Coronary artery (tissue), 2 donors: ENCODE results near the gene APOB.
A peak's percentile ranks its signal among the peaks of the same experiment; 100 is the strongest.

Experiments used
- DNase-seq: peaks from one replicate; pipeline ENCODE4 v3.0.0-alpha.2; 2017; ENCODE audit warnings: low spot score
- H3K27ac ChIP-seq, 2 donors: fragments of 200-600 bp; sonication (generic); one replicate each; pipeline ENCODE4 v1.5.1; 2016 to 2019
- H3K4me3 ChIP-seq: fragments of 200-600 bp; sonication (generic); 2 replicates; pipeline ENCODE4 v1.5.1; 2016; ENCODE audit warnings: mild to moderate bottlenecking, moderate library complexity
- TF ChIP-seq, protein P1 (sequence below): fragments of 200-600 bp; sonication (generic); IDR thresholded peaks from one replicate; pipeline ENCODE4 v1.5.1; 2019; ENCODE audit warnings: antibody characterized with exemption

Gene APOB

DNA sequence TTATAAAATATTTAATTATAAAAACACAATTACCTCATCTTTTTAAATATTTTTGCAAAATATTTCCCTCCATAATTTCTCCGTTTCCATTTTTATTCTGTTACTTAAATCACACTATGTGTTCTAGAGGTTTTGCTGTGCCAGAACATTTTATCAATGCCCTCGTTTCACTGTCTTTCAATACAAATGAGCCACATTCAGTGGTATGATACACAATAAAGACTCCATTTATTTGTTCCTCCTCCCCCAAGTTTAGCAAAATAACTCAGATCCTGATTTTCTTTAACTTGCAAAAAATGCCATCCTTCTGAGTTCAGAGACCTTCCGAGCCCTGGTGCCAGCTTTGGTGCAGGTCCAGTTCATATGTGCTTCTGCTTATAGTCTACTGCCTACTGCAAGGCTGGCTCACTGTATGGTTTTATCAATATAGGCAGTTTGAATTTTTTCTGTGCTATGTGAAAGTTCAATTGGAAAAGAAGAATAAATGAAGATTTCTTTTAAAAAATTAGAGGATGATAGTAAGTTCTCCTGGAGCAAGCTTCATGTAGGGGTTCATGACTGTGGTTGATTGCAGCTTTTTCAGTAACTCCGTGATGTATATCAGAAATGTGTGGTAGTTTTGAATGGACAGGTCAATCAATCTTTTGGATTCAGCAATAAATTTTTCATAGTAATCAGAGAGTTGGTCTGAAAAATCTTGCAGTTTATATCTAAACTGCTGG, 42.5 kb downstream of the APOB start:
- Histone ChIP-seq H3K4me3 (no peak overlapping the region), H3K27ac (no peak overlapping the region)
- TF ChIP-seq, protein P1, sequence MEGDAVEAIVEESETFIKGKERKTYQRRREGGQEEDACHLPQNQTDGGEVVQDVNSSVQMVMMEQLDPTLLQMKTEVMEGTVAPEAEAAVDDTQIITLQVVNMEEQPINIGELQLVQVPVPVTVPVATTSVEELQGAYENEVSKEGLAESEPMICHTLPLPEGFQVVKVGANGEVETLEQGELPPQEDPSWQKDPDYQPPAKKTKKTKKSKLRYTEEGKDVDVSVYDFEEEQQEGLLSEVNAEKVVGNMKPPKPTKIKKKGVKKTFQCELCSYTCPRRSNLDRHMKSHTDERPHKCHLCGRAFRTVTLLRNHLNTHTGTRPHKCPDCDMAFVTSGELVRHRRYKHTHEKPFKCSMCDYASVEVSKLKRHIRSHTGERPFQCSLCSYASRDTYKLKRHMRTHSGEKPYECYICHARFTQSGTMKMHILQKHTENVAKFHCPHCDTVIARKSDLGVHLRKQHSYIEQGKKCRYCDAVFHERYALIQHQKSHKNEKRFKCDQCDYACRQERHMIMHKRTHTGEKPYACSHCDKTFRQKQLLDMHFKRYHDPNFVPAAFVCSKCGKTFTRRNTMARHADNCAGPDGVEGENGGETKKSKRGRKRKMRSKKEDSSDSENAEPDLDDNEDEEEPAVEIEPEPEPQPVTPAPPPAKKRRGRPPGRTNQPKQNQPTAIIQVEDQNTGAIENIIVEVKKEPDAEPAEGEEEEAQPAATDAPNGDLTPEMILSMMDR: no peak
- DNase-seq: no peak

DNA sequence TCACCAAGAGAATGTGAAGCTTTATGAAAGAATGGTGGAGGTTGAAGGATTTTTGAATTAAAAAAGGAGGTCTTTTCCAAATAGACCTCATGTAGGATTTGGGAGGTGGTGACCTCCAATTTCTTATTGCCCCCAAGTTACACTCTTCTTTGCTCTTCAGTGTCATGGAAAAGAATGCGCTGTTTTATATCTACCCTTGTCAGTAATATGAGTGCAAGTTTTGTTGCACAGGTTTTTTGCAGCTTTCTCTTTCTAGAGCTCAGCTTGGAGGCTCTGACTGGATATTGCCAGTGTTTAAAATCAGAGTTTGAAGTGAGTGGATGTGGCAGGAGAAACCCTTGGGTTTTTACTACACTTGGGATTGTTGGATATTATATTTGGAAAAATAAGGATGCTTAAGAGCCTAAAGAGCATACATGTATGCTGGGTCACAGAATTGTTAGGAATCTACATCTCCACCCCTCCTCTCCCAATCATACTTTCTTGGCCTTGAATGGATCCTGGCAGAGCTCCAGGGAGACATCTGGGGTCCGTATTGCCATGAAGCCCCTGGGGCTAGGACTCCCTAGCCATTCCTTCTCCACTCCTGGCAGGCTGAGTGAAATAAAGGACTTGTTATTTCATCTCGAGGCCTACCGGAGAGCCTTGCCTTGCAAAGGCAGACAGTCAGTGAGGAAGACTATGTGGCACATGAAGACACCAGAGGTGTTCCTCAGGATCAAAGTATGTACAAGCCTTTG, 43.8 kb downstream of the APOB start:
- Histone ChIP-seq H3K4me3 (no peak overlapping the region), H3K27ac (no peak overlapping the region)
- TF ChIP-seq, protein P1: no peak
- no peak for DNase-seq

DNA sequence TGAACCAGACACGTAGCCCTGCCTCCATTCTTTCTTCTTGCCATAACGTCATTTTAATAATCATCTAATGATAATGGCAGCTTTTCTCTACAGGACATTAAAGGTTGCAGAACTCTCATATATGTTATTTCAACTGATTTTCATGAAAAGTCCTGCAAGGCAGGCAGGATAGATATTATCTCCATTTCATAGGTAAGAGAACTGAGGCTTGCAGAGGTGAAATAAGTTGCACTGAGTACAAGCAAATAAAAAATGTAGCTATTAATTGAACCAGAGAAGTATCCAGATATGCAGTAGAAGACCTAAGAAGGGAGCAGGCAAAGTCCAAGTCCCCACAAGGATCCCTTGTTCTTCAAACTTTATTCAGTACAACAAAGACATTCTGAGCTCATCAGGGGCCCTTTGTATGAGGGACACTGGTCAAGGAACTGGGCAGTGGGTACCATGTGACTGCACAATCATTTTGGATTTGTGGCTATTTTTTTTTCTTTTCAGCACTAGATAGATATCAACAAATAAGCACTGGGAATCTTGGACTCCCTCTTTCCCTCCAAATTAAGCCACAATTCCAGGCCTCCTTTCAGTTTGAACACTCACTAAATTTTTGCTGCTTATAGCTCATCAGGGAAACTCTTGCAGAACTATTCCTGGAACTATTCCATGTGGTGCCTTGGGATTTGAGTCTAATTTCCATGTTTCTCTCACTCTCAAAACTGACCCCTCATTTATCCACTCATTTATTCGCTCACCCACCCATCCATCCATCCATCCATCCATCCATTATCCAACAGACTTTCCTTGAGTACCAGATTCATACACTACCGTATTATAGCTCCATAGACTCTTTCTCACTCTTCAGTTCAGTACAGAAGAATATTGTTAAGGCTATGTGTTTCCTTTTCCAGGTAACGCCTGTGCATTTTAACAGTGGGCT, 44.6 kb downstream of the APOB start:
- TF ChIP-seq, protein P1: no peak
- DNase-seq: no peak
- Histone ChIP-seq H3K27ac (no peak overlapping the region), H3K4me3 (no peak overlapping the region)

DNA sequence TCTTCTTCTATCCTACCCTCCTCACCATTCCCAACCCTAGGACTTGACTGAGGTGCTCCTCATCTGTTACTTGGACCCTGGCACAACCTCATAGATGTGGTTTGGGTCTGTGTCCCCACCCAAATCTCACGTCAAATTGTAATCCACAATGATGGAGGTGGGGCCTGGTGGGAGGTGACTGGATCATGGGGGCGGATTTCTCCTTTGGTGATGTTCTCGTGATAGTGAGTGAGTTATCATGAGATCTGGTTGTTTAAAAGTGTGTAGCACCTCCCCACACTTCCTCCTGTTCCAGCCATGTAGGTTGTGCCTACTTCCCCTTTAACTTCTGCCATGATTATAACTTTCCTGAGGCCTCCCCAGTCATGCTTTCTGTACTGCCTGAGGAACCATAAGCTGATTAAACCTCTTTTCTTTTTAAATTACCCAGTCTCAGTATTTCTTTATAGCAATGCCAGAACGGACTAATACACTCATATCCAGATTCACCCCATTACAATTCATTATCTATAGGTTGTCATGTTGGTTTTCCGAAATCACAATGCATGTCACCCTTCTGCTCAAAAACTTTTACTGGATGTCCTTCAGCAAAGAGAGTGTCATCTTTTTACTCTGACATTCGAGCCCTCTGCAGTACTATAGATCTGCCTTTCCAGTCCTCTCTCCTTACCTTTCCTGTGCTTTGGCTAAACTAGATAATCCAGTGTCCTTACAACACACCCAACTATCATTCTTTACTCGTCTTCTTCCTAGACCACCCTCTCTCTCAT, 45.7 kb downstream of the APOB start:
- TF ChIP-seq, protein P1: no peak
- Histone ChIP-seq H3K27ac (no peak overlapping the region), H3K4me3 (no peak overlapping the region)
- DNase-seq: no peak

DNA sequence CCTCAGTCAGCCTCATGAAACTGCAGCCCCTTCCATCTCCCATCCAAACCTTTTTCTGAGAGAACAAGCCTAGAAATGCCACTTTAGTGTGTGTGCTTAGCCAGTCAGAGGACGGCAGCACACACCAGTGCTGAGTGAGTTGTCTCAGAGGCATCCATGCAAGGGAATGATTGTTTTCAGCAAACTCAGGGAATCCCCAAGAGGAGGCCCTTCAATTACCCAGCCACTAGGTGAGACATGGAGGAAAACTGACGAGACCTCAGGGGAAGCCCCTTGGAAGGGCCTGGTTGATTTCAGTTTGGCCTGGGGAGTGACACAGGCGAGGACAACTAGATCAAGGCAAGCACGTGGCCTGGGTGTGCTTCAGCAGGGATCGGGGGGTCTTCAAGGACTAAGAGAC, 49.7 kb downstream of the APOB start:
- Histone ChIP-seq H3K4me3 (no peak overlapping the region), H3K27ac (no peak overlapping the region)
- TF ChIP-seq, protein P1: no peak
- DNase-seq: no peak

DNA sequence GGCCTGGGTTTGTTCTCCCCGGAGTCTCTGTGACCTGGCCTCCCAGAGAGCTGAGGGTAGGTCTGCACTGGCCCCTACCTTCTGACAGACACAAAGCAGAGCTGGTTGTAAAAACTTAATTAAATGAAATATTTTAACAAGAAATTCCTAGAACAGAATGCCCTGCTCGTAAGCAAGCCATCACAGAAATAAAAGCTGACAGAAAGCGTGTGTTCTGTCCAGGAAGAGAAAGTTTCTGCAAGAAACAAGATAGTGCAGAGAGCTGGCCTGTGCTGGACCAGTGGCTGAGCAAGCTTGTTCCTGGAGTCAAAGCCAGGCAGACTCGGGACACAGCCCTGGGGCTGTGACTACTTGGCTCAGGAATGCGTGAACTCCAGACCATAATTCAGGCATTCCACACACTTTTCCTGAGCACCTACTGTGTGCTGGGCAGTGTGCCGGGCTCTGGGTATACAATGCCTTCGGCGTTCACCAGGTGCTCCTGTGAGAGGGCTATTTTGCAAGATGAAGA, 51.6 kb downstream of the APOB start:
- TF ChIP-seq, protein P1: no peak
- DNase-seq: no peak
- Histone ChIP-seq H3K4me3 (no peak overlapping the region), H3K27ac (peak overlapping the region; percentile 34 to 82)
